GM23338 (cell line): ENCODE results near the gene MAVS. TPM values are rescaled to one million over a fixed set of nuclear protein-coding genes. Genes with fewer than 3 reads are reported as not detected.
"Not testable (repeated sequence)": the region's sequence is repeated elsewhere in the genome, so short reads cannot be mapped to it uniquely, and the experiment has no call there.

ENCODE experiments used
- ATAC-seq: fragments of 200-7000 bp; cut with Tn5 transposase; 3 replicates; pipeline ENCODE4 v1.9.1; 2020
- DNase-seq: peaks from one replicate; pipeline ENCODE4 v3.0.0-alpha.2; 2015; ENCODE audit warnings: low spot score
- H2AFZ ChIP-seq: fragments of 200-600 bp; sonication (generic); 2 replicates; pipeline ENCODE4 v1.8.0; 2016; ENCODE audit warnings: antibody characterized with exemption, mild to moderate bottlenecking, moderate library complexity
- H3F3A ChIP-seq: fragments of 200-600 bp; sonication (generic); replicated peaks from 2 replicates; pipeline ENCODE4 v1.8.0; 2017; ENCODE audit warnings: antibody characterized with exemption, mixed run types, low read depth
- H3K27ac ChIP-seq: fragments of 200-600 bp; sonication (generic); 2 replicates; pipeline ENCODE4 v1.6.1; 2016; ENCODE audit warnings: low read depth
- H3K27me3 ChIP-seq: fragments of 200-600 bp; sonication (generic); 2 replicates; pipeline ENCODE4 v1.8.0; 2016; ENCODE audit warnings: mild to moderate bottlenecking, mixed run types, moderate library complexity; ENCODE audit not compliant: insufficient read depth
- H3K36me3 ChIP-seq: fragments of 200-600 bp; sonication (generic); 2 replicates; pipeline ENCODE4 v1.8.0; 2016; ENCODE audit warnings: mild to moderate bottlenecking; ENCODE audit not compliant: insufficient read depth
- H3K4me1 ChIP-seq: fragments of 200-600 bp; sonication (generic); 2 replicates; pipeline ENCODE4 v1.8.0; 2016; ENCODE audit warnings: mild to moderate bottlenecking, moderate library complexity; ENCODE audit not compliant: insufficient read depth
- H3K4me2 ChIP-seq: fragments of 200-600 bp; sonication (generic); 2 replicates; pipeline ENCODE4 v1.7.1; 2017; ENCODE audit warnings: mixed run types
- H3K4me3 ChIP-seq: fragments of 200-600 bp; sonication (generic); 2 replicates; pipeline ENCODE4 v1.6.1; 2016; ENCODE audit warnings: mixed run types
- H3K79me2 ChIP-seq: fragments of 200-600 bp; sonication (generic); replicated peaks from 2 replicates; pipeline ENCODE4 v1.8.0; 2017; ENCODE audit warnings: mild to moderate bottlenecking; ENCODE audit not compliant: insufficient read depth
- H3K9me2 ChIP-seq: fragments of 200-600 bp; sonication (generic); 2 replicates; pipeline ENCODE4 v1.8.0; 2017; ENCODE audit not compliant: insufficient read depth
- H4K20me1 ChIP-seq: fragments of 200-600 bp; sonication (generic); replicated peaks from 2 replicates; pipeline ENCODE4 v1.8.0; 2017; ENCODE audit warnings: mild to moderate bottlenecking; ENCODE audit not compliant: insufficient read depth
- H3K27ac Mint-ChIP-seq: 2 replicates; pipeline ENCODE4 v1.8.0; 2020; ENCODE audit warnings: inconsistent platforms, mild to moderate bottlenecking, moderate library complexity, mixed read lengths
- H3K27me3 Mint-ChIP-seq: 3 replicates; pipeline ENCODE4 v1.8.0; 2022; ENCODE audit warnings: low read depth, mild to moderate bottlenecking, moderate library complexity, mixed read lengths, inconsistent platforms; ENCODE audit not compliant: insufficient read depth, poor library complexity
- H3K36me3 Mint-ChIP-seq: 3 replicates; pipeline ENCODE4 v1.8.0; 2021; ENCODE audit warnings: low read depth, mild to moderate bottlenecking, inconsistent platforms, moderate library complexity, mixed read lengths
- H3K4me1 Mint-ChIP-seq: 3 replicates; pipeline ENCODE4 v1.8.0; 2020; ENCODE audit warnings: mild to moderate bottlenecking, inconsistent platforms, mixed read lengths
- H3K4me3 Mint-ChIP-seq: 3 replicates; pipeline ENCODE4 v1.8.0; 2021; ENCODE audit warnings: moderate library complexity, mild to moderate bottlenecking, inconsistent platforms, mixed read lengths
- H3K9me3 Mint-ChIP-seq: 3 replicates; pipeline ENCODE4 v1.8.0; 2020; ENCODE audit warnings: moderate library complexity, mild to moderate bottlenecking, inconsistent platforms, mixed read lengths
- JUNB ChIP-seq: IDR thresholded peaks from one replicate; pipeline ENCODE4 v1.6.1; 2016; ENCODE audit warnings: antibody characterized with exemption; ENCODE audit not compliant: unreplicated experiment
- NANOG ChIP-seq: IDR thresholded peaks from 2 replicates; pipeline ENCODE4 v1.6.1; 2016; ENCODE audit warnings: antibody characterized with exemption, borderline replicate concordance
- ZNF331 ChIP-seq: fragments of 250-450 bp; sonication (Bioruptor Pico); IDR thresholded peaks from 2 replicates; pipeline ENCODE4 v1.5.0; 2020; ENCODE audit warnings: low read depth, mild to moderate bottlenecking, moderate library complexity
- polyA plus RNA-seq: library from polyadenylated mRNA; unstranded; fragments of >200 nt; fragmentation: Nextera tagmentation; extraction: Ambion mirVana; gene quantifications from 2 replicates; pipeline ENCODE4 v1.2.1, GENCODE V29; 2016
- total RNA-seq: library from RNA; depleted of rRNA; stranded (reverse); fragments of >200 nt; shearing (Covaris generic); gene quantifications from 2 replicates; pipeline ENCODE4 v1.2.3, GENCODE V29; 2014
- TF ChIP-seq, protein P1 (sequence below): fragments of 250-450 bp; sonication (Bioruptor Pico); IDR thresholded peaks from 2 replicates; pipeline ENCODE4 v1.5.0; 2020; ENCODE audit warnings: mild to moderate bottlenecking, moderate library complexity
- TF ChIP-seq, protein P2 (sequence below), 2 experiments: fragments of 200-600 bp in 1 of 2; sonication (generic) in 1 of 2; conservative IDR thresholded peaks; 2 replicates each; pipeline versions ENCODE4 v1.5.1 to v1.6.1; 2016 to 2017; ENCODE audit warnings: antibody characterized with exemption in 2 of 2, low read depth in 2 of 2, mild to moderate bottlenecking in 2 of 2, moderate library complexity in 1 of 2

The MAVS gene
- total and polyA plus RNA-seq, 2 experiments from 2014 or later, result 5.2 to 21.8 TPM

DNA sequence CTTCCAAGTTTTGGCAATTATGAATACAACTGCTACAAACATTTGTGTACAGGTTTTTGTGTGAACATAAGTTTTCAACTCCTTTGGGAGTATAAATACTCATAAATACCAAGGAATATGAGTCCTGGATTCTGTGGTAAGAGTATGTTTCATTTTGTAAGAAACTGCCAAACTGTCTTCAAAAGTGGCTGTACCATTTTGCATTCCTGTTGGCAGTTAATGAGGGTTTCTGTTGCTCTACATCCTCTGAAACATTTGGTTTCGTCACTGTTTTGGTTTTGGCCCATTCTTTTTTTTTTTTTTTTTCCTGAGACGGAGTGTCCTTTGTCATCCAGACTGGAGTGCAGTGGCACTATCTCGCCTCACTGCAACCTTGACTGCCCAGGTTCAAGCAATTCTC is 17.8 kb upstream of the MAVS start (continued):
- TF ChIP-seq, protein P1, sequence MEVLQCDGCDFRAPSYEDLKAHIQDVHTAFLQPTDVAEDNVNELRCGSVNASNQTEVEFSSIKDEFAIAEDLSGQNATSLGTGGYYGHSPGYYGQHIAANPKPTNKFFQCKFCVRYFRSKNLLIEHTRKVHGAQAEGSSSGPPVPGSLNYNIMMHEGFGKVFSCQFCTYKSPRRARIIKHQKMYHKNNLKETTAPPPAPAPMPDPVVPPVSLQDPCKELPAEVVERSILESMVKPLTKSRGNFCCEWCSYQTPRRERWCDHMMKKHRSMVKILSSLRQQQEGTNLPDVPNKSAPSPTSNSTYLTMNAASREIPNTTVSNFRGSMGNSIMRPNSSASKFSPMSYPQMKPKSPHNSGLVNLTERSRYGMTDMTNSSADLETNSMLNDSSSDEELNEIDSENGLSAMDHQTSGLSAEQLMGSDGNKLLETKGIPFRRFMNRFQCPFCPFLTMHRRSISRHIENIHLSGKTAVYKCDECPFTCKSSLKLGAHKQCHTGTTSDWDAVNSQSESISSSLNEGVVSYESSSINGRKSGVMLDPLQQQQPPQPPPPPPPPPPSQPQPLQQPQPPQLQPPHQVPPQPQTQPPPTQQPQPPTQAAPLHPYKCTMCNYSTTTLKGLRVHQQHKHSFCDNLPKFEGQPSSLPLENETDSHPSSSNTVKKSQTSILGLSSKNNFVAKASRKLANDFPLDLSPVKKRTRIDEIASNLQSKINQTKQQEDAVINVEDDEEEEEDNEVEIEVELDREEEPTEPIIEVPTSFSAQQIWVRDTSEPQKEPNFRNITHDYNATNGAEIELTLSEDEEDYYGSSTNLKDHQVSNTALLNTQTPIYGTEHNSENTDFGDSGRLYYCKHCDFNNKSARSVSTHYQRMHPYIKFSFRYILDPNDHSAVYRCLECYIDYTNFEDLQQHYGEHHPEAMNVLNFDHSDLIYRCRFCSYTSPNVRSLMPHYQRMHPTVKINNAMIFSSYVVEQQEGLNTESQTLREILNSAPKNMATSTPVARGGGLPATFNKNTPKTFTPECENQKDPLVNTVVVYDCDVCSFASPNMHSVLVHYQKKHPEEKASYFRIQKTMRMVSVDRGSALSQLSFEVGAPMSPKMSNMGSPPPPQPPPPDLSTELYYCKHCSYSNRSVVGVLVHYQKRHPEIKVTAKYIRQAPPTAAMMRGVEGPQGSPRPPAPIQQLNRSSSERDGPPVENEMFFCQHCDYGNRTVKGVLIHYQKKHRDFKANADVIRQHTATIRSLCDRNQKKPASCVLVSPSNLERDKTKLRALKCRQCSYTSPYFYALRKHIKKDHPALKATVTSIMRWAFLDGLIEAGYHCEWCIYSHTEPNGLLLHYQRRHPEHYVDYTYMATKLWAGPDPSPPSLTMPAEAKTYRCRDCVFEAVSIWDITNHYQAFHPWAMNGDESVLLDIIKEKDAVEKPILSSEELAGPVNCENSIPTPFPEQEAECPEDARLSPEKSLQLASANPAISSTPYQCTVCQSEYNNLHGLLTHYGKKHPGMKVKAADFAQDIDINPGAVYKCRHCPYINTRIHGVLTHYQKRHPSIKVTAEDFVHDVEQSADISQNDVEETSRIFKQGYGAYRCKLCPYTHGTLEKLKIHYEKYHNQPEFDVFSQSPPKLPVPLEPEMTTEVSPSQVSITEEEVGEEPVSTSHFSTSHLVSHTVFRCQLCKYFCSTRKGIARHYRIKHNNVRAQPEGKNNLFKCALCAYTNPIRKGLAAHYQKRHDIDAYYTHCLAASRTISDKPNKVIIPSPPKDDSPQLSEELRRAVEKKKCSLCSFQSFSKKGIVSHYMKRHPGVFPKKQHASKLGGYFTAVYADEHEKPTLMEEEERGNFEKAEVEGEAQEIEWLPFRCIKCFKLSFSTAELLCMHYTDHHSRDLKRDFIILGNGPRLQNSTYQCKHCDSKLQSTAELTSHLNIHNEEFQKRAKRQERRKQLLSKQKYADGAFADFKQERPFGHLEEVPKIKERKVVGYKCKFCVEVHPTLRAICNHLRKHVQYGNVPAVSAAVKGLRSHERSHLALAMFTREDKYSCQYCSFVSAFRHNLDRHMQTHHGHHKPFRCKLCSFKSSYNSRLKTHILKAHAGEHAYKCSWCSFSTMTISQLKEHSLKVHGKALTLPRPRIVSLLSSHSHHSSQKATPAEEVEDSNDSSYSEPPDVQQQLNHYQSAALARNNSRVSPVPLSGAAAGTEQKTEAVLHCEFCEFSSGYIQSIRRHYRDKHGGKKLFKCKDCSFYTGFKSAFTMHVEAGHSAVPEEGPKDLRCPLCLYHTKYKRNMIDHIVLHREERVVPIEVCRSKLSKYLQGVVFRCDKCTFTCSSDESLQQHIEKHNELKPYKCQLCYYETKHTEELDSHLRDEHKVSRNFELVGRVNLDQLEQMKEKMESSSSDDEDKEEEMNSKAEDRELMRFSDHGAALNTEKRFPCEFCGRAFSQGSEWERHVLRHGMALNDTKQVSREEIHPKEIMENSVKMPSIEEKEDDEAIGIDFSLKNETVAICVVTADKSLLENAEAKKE, result no peak
- TF ChIP-seq ZNF331 (CRISPR knock-in tag) (no peak), NANOG (no peak), JUNB (no peak)
- TF ChIP-seq, protein P2, sequence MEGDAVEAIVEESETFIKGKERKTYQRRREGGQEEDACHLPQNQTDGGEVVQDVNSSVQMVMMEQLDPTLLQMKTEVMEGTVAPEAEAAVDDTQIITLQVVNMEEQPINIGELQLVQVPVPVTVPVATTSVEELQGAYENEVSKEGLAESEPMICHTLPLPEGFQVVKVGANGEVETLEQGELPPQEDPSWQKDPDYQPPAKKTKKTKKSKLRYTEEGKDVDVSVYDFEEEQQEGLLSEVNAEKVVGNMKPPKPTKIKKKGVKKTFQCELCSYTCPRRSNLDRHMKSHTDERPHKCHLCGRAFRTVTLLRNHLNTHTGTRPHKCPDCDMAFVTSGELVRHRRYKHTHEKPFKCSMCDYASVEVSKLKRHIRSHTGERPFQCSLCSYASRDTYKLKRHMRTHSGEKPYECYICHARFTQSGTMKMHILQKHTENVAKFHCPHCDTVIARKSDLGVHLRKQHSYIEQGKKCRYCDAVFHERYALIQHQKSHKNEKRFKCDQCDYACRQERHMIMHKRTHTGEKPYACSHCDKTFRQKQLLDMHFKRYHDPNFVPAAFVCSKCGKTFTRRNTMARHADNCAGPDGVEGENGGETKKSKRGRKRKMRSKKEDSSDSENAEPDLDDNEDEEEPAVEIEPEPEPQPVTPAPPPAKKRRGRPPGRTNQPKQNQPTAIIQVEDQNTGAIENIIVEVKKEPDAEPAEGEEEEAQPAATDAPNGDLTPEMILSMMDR (conservative IDR thresholded peaks at IDR 0.05; ENCODE audit: low read depth in 2 of 2), result no peak

DNA sequence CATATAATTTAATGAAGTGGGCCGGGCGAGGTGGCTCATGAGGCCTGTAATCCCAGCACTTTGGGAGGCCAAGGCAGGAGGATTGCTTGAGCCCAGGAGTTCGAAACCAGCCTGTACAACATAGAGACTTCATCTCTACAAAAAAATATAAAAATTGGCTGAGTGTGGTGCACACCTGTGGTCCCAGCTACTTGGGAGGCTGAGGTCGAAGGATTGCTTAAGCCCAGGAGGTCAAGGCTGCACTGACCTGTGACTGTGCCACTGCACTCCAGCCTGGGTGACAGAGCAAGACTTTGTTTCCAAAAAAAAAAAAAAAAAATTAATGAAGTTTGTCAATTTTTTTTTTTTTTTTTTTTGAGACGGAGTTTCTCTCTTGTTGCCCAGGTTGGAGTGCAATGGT is 16.7 kb upstream of the MAVS start:
- H3K27ac Mint-ChIP-seq, H3K9me3 Mint-ChIP-seq, H3K4me3 Mint-ChIP-seq, H3K27me3 ChIP-seq, H3K36me3 Mint-ChIP-seq, H3K79me2 ChIP-seq, H3K9me2 ChIP-seq, H3K4me3 ChIP-seq, DNase-seq, ATAC-seq, H2AFZ ChIP-seq, H3K4me2 ChIP-seq, H3K36me3 ChIP-seq, H3K27ac ChIP-seq, H3K4me1 Mint-ChIP-seq, H3K27me3 Mint-ChIP-seq, H3K4me1 ChIP-seq, H3F3A ChIP-seq, H4K20me1 ChIP-seq: not testable (repeated sequence)
